Mesenchymal stem cell (in vitro differentiated cells and primary cell): Measurements from ENCODE around the gene CCDC3.
"Not testable (repeated sequence)": the region's sequence is repeated elsewhere in the genome, so short reads cannot be mapped to it uniquely, and the experiment has no call there.

Experiments
- DNase-seq: peaks from one replicate; pipeline ENCODE4 v3.0.0-alpha.2; 2013
- H2AFZ ChIP-seq: one replicate; pipeline ENCODE4 v1.6.1; 2013; ENCODE audit warnings: low read depth, mild to moderate bottlenecking, control low read depth, inconsistent platforms, low read length, moderate library complexity
- H2AK5ac ChIP-seq: 2 replicates; pipeline ENCODE4 v1.6.1; 2013; ENCODE audit warnings: low read length, moderate library complexity, mild to moderate bottlenecking, inconsistent platforms; ENCODE audit not compliant: severe bottlenecking
- H2BK120ac ChIP-seq: one replicate; pipeline ENCODE4 v1.6.1; 2013; ENCODE audit warnings: low read depth, mild to moderate bottlenecking, inconsistent platforms, low read length, moderate library complexity
- H2BK12ac ChIP-seq, 2 experiments: one replicate each; pipeline ENCODE4 v1.6.1; 2013; ENCODE audit warnings: inconsistent platforms in 2 of 2, low read length in 2 of 2, mild to moderate bottlenecking in 2 of 2, moderate library complexity in 2 of 2, control low read depth in 1 of 2
- H2BK15ac ChIP-seq: one replicate; pipeline ENCODE4 v1.6.1; 2013; ENCODE audit warnings: mild to moderate bottlenecking, low read depth, inconsistent platforms; ENCODE audit not compliant: poor library complexity, severe bottlenecking
- H2BK5ac ChIP-seq: 2 replicates; pipeline ENCODE4 v1.6.1; 2013; ENCODE audit warnings: low read depth, mild to moderate bottlenecking, low read length, control low read depth, inconsistent platforms; ENCODE audit not compliant: poor library complexity, severe bottlenecking
- H3K14ac ChIP-seq, 2 experiments: one replicate each; pipeline ENCODE4 v1.6.1; 2013; ENCODE audit warnings: inconsistent platforms in 2 of 2, low read length in 2 of 2, control low read depth in 1 of 2, mild to moderate bottlenecking in 1 of 2, moderate library complexity in 1 of 2
- H3K18ac ChIP-seq, 2 experiments: one replicate each; pipeline ENCODE4 v1.6.1; 2013; ENCODE audit warnings: inconsistent platforms in 2 of 2, low read length in 2 of 2, control low read depth in 1 of 2, low read depth in 1 of 2, mild to moderate bottlenecking in 1 of 2
- H3K23ac ChIP-seq, 2 experiments: one replicate each; pipeline ENCODE4 v1.6.1; 2013; ENCODE audit warnings: inconsistent platforms in 2 of 2, low read length in 2 of 2, mild to moderate bottlenecking in 2 of 2, moderate library complexity in 2 of 2, control low read depth in 1 of 2
- H3K27ac ChIP-seq: 2 replicates; pipeline ENCODE4 v1.5.1; 2013; ENCODE audit warnings: mild to moderate bottlenecking, moderate library complexity, low read length, control low read depth, inconsistent platforms; ENCODE audit not compliant: poor library complexity, severe bottlenecking
- H3K27me3 ChIP-seq, 2 experiments: 2 replicates each; pipeline versions ENCODE4 v1.6.1 to v1.7.0; 2013; ENCODE audit warnings: low read length in 2 of 2, mild to moderate bottlenecking in 2 of 2, moderate library complexity in 2 of 2, control low read depth in 1 of 2, inconsistent platforms in 1 of 2; ENCODE audit not compliant: control insufficient read depth in 1 of 2, insufficient read depth in 1 of 2
- H3K36me3 ChIP-seq, 2 experiments: 2 replicates each; pipeline versions ENCODE4 v1.6.1 to v1.7.0; 2013; ENCODE audit warnings: low read length in 2 of 2, control low read depth in 1 of 2, inconsistent platforms in 1 of 2, low read depth in 1 of 2, mild to moderate bottlenecking in 1 of 2; ENCODE audit not compliant: insufficient read depth in 2 of 2, control insufficient read depth in 1 of 2
- H3K4ac ChIP-seq, 2 experiments: one replicate each; pipeline ENCODE4 v1.6.1; 2013; ENCODE audit warnings: inconsistent platforms in 2 of 2, low read length in 2 of 2, mild to moderate bottlenecking in 2 of 2, moderate library complexity in 2 of 2, control low read depth in 1 of 2, low read depth in 1 of 2
- H3K4me1 ChIP-seq: 2 replicates; pipeline ENCODE4 v1.6.1; 2013; ENCODE audit warnings: low read depth, low read length, control low read depth; ENCODE audit not compliant: control insufficient read depth, insufficient read depth
- H3K4me2 ChIP-seq: 2 replicates; pipeline ENCODE4 v1.6.1; 2013; ENCODE audit warnings: low read length, mild to moderate bottlenecking, inconsistent platforms; ENCODE audit not compliant: poor library complexity, severe bottlenecking
- H3K4me3 ChIP-seq, 2 experiments: 2 replicates each; pipeline versions ENCODE4 v1.5.1 to v1.7.0; 2013; ENCODE audit warnings: low read length in 2 of 2, mild to moderate bottlenecking in 2 of 2, control low read depth in 1 of 2, low read depth in 1 of 2; ENCODE audit not compliant: insufficient read depth in 1 of 2
- H3K79me1 ChIP-seq: replicated peaks from 2 replicates; pipeline ENCODE4 v1.6.1; 2013; ENCODE audit warnings: mild to moderate bottlenecking, control low read depth, low read length, inconsistent platforms; ENCODE audit not compliant: poor library complexity, severe bottlenecking
- H3K9ac ChIP-seq: 2 replicates; pipeline ENCODE4 v1.7.0; 2013; ENCODE audit warnings: mild to moderate bottlenecking, low read length, moderate library complexity
- H3K9me3 ChIP-seq: 2 replicates; pipeline ENCODE4 v1.7.0; 2013; ENCODE audit warnings: mild to moderate bottlenecking, low read length; ENCODE audit not compliant: control insufficient read depth
- H4K8ac ChIP-seq: one replicate; pipeline ENCODE4 v1.6.1; 2013; ENCODE audit warnings: inconsistent platforms, mild to moderate bottlenecking, low read length, moderate library complexity
- H4K91ac ChIP-seq: one replicate; pipeline ENCODE4 v1.6.1; 2013; ENCODE audit warnings: mild to moderate bottlenecking, low read length, inconsistent platforms
- WGBS: methylation state at CpG from one replicate; pipeline ENCODE4 v1.1.7; 2013; ENCODE audit warnings: mixed read lengths; 5-methylcytosine and 5-hydroxymethylcytosine counted together

Gene CCDC3

DNA sequence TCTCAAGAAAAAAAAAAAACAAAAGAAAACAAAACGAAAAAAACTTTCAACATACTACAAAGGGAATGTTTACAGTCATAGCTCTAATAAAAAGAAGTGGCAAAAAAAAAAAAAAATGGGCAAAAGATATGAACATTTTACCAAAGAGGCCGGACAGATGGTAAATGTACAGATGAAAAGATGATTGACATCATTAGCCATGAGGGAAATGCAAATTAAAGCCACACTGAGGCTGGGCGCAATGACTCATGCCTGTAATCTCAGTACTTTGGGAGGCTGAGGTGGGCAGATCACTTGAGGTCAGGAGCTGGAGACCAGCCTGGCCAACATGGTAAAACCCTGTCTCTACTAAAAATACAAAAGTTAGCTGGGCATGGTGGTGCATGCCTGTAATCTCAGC is 17.9 kb downstream of the CCDC3 start:
- H4K91ac ChIP-seq, H3K4ac ChIP-seq, H3K4me3 ChIP-seq, H3K36me3 ChIP-seq, H2AK5ac ChIP-seq, H2BK120ac ChIP-seq, H3K18ac ChIP-seq, H3K14ac ChIP-seq, H3K9ac ChIP-seq, H3K79me1 ChIP-seq, H4K8ac ChIP-seq, H2AFZ ChIP-seq, H3K23ac ChIP-seq, H2BK15ac ChIP-seq, H3K27ac ChIP-seq, H2BK5ac ChIP-seq, H2BK12ac ChIP-seq, H3K4me2 ChIP-seq, H3K4me1 ChIP-seq: not testable (repeated sequence)
- 46% methylated on average over 2 of the region's 3 CpGs for WGBS
- Histone ChIP-seq H3K27me3 (peaks cover 15 to 22% of the 10 kb centered on the region in 2 experiments), H3K9me3 (peaks cover 11% of the 10 kb centered on the region)
- peak; percentile 47 for DNase-seq

DNA sequence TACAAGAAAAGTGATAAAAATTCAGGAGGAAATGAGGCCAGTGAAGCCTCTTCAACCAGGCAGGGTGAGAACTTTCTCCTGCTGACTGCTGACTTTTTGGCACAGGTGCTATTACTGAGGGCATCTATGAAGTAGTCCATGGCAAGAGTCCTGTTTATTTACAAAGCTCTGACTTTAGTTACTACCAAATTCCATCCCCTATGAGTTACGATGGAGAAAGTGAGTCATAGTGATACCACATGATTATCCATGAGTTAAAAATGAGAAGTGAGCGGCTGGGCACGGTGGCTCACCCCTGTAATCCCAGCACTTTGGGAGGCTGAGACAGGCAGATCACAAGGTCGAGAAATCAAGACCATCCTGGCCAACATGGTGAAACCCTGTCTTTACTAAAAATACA is 19.9 kb downstream of the CCDC3 start:
- H3K23ac ChIP-seq = no peak overlapping the region
- no peak overlapping the region for H2BK15ac ChIP-seq
- H3K4me2 ChIP-seq = no peak overlapping the region
- H2BK12ac ChIP-seq = no peak overlapping the region
- no peaks in the 10 kb centered on the region for H3K4me1 ChIP-seq
- H3K79me1 ChIP-seq = no peaks in the 10 kb centered on the region
- H4K91ac ChIP-seq = no peak overlapping the region
- peak overlapping the region; percentile 59 for H3K9ac ChIP-seq
- no peak overlapping the region for H3K4me3 ChIP-seq
- peaks cover 8% of the 10 kb centered on the region for H3K9me3 ChIP-seq
- no peak overlapping the region for H2BK5ac ChIP-seq
- no peak overlapping the region for H2AK5ac ChIP-seq
- H4K8ac ChIP-seq = no peak overlapping the region
- WGBS = 17% methylated on average over 4 of the region's 4 CpGs
- no peak overlapping the region for H3K27ac ChIP-seq
- no peak overlapping the region for H3K14ac ChIP-seq
- H2AFZ ChIP-seq = no peak overlapping the region
- H2BK120ac ChIP-seq = no peak overlapping the region
- H3K36me3 ChIP-seq = no peaks in the 10 kb centered on the region
- H3K18ac ChIP-seq = no peak overlapping the region
- H3K27me3 ChIP-seq = peaks cover 17 to 29% of the 10 kb centered on the region in 2 experiments
- peak; percentile 88 for DNase-seq
- H3K4ac ChIP-seq = no peak overlapping the region

DNA sequence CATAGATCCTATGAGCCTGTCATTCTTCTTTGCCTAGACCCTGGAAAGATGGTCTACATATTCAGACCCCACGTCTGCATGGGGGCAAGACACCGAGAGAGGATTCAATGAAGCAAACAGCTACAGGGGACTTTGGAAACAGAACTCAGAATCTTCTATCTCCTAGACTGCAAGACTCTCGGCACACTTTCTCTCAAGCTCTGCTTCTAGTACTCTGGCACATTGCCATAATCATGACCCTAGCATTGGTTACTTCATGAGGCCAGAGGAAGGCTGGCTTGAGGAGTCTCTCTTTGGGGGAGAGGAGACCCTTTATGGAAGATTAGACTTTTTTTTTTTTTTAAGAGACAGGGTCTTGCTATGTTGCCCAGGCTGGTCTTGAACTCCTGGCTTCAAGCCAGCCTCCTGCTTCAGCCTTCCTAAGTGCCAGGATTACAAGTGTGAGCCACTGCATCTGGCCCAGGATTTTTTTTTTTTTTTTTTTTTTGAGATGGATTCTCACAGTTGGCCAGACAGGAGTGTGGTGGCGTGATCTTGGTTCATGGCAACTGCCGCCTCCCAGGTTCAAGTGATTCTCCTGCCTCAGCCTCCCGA is 20.7 kb downstream of the CCDC3 start:
- Histone ChIP-seq H3K79me1 (no peaks in the 10 kb centered on the region), H3K23ac (no peak overlapping the region), H2AK5ac (no peak overlapping the region), H3K14ac (no peak overlapping the region), H4K91ac (no peak overlapping the region), H3K4me2 (no peak overlapping the region), H2AFZ (no peak overlapping the region), H2BK120ac (peak overlapping the region; percentile 91), H3K36me3 (no peaks in the 10 kb centered on the region), H3K18ac (peak overlapping the region in 1 of 2 experiments; percentile 44), H2BK5ac (no peak overlapping the region), H3K4ac (no peak overlapping the region), H3K27me3 (peaks cover 19 to 29% of the 10 kb centered on the region in 2 experiments), H4K8ac (no peak overlapping the region), H3K9ac (no peak overlapping the region), H3K9me3 (peaks cover 8% of the 10 kb centered on the region), H2BK15ac (no peak overlapping the region), H3K27ac (no peak overlapping the region), H2BK12ac (peak overlapping the region in 1 of 2 experiments; percentile 73), H3K4me3 (no peak overlapping the region), H3K4me1 (no peaks in the 10 kb centered on the region)
- DNase-seq = peak; percentile 70
- 61% methylated on average over 2 of the region's 6 CpGs for WGBS

DNA sequence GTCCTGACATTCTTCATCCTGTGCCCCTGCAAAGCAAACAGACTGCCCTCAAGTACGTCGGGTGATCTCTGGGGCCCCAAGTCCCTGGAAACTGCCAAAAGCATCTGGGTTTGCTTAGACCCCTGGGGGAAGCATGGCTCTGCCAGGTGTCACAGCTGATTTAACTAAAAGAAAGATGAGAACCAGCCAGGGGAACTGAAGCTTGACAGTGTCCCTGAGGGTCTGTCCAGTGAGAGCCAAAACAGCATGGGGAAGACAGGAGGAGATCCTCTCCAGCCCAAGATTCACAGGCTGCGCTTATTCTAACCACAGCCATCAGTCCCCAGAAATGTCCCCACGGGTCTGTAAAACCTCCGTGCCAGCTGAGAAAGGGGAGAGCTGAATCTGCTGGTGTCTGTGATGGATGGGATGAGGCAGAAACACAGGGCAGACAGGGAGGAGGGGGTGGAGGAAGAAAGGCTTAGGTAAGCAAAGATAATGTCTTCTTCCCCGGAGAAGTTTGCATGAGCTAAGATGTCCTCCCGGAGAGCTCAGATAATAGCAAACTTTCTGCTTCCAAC is 21.3 kb downstream of the CCDC3 start:
- Histone ChIP-seq H3K36me3 (no peaks in the 10 kb centered on the region), H3K9ac (no peak overlapping the region), H4K91ac (peak overlapping the region; percentile 19), H2BK15ac (peak overlapping the region; percentile 6), H3K27me3 (peaks cover 22 to 33% of the 10 kb centered on the region in 2 experiments), H3K4ac (peak overlapping the region in 1 of 2 experiments; percentile 68), H3K14ac (peak overlapping the region in 1 of 2 experiments; percentile 22), H3K23ac (no peak overlapping the region), H3K79me1 (no peaks in the 10 kb centered on the region), H2AK5ac (no peak overlapping the region), H3K4me1 (no peaks in the 10 kb centered on the region), H3K18ac (peak overlapping the region; percentile 5 to 86), H3K9me3 (peaks cover 8% of the 10 kb centered on the region), H2BK12ac (peak overlapping the region in 1 of 2 experiments; percentile 88), H2AFZ (no peak overlapping the region), H2BK120ac (peak overlapping the region; percentile 91), H3K4me3 (no peak overlapping the region), H3K27ac (no peak overlapping the region), H2BK5ac (no peak overlapping the region), H3K4me2 (no peak overlapping the region), H4K8ac (peak overlapping the region; percentile 93)
- WGBS = 21% methylated on average over 6 of the region's 7 CpGs
- DNase-seq = peak; percentile 52
